Vagina (tissue), 2 donors: ENCODE measurements around the gene AP1AR. TPM values are rescaled to one million over a fixed set of nuclear protein-coding genes. Genes with fewer than 3 reads are reported as not detected.

Source experiments
- DNase-seq, 2 donors: peaks; one replicate each; pipeline ENCODE4 v3.0.0-alpha.2; 2017; ENCODE audit errors: extremely low spot score in 2 of 2
- H3K27ac ChIP-seq: fragments of 200-600 bp; sonication (generic); one replicate; pipeline ENCODE4 v1.5.1; 2019
- H3K27me3 ChIP-seq: fragments of 200-600 bp; sonication (generic); one replicate; pipeline ENCODE4 v1.5.1; 2019
- H3K36me3 ChIP-seq, 2 donors: fragments of 200-600 bp; sonication (generic); one replicate each; pipeline ENCODE4 v1.5.1; 2017 to 2019
- H3K4me1 ChIP-seq: fragments of 200-600 bp; sonication (generic); one replicate; pipeline ENCODE4 v1.5.1; 2019
- H3K4me3 ChIP-seq, 2 donors: fragments of 200-600 bp; sonication (generic); 1 replicate in 1 of 2; 2 replicates in 1 of 2; pipeline ENCODE4 v1.5.1; 2016 to 2019
- H3K9me3 ChIP-seq: fragments of 200-600 bp; sonication (generic); one replicate; pipeline ENCODE4 v1.5.1; 2019
- CTCF ChIP-seq, 3 experiments: fragments of 450-650 bp in 2 of 3; fragments of 200-600 bp in 1 of 3; sonication (generic) in 1 of 3; IDR thresholded peaks; one replicate each; pipeline ENCODE4 v1.5.1; 2017 to 2019; ENCODE audit warnings: antibody characterized with exemption in 3 of 3, mild to moderate bottlenecking in 2 of 3, moderate library complexity in 2 of 3
- POLR2A ChIP-seq, 2 donors: fragments of 450-650 bp; IDR thresholded peaks; one replicate each; pipeline ENCODE4 v1.6.1; 2017; ENCODE audit warnings: antibody characterized with exemption in 2 of 2, mild to moderate bottlenecking in 2 of 2, moderate library complexity in 2 of 2
- POLR2AphosphoS5 ChIP-seq, 2 donors: sonication (generic); formaldehyde crosslinking; IDR thresholded peaks; one replicate each; pipeline ENCODE4 v1.9.0; 2017; ENCODE audit warnings: antibody characterized with exemption in 2 of 2, mild to moderate bottlenecking in 2 of 2, low read depth in 1 of 2; ENCODE audit not compliant: insufficient read depth in 1 of 2
- intact Hi-C: fragments of 100-400 bp; cut with DNase I; formaldehyde crosslinking; loops from one replicate; pipeline ENCODE4 v1.15.1; 2023
- total RNA-seq: library from RNA; depleted of rRNA; stranded (reverse); fragments of >200 nt; gene quantifications from one replicate; pipeline ENCODE4 v1.2.3, GENCODE V29; 2016

The AP1AR gene
- total RNA-seq = 28.2 TPM

- peak within 1 kb of the TSS; percentile 93 to 98 for H3K4me3 ChIP-seq
- H3K9me3 ChIP-seq = no peaks in the 10 kb centered on the region
- no peak for TF ChIP-seq CTCF (IDR thresholded peaks at IDR 0.05)
- peak in 1 of 2 donors; percentile 92 for TF ChIP-seq POLR2AphosphoS5 (IDR thresholded peaks at IDR 0.05; ENCODE audit: insufficient read depth in 1 of 2, low read depth in 1 of 2)
- TF ChIP-seq POLR2A (IDR thresholded peaks at IDR 0.05) = peak in 1 of 2 donors; percentile 69
- peak within 1 kb of the TSS; percentile 98 for H3K27ac ChIP-seq
- peak in 1 of 2 donors; percentile 93 for DNase-seq
- H3K36me3 ChIP-seq = no peaks in the 10 kb centered on the region
- intact Hi-C loops = loop anchor here (1.0 to 10.0 kb wide), 2 partner anchors 53 to 132 kb away; partner anchors contain the start of gene TIFA
- H3K27me3 ChIP-seq = no peaks in the 10 kb centered on the region
- H3K4me1 ChIP-seq = peaks cover 24% of the 10 kb centered on the region
Measured at GRCh38 chr4:112231779-112232713, at the start of gene AP1AR. Gene AP1AR (plus strand): TSS chr4:112231787. CDS start chr4:112232092, 305 bp downstream.

GRCh38 chr4:112182604-112183003, 49.0 kb upstream of the AP1AR start:
- TF ChIP-seq POLR2AphosphoS5 (IDR thresholded peaks at IDR 0.05; ENCODE audit: insufficient read depth in 1 of 2, low read depth in 1 of 2) (no peak), POLR2A (IDR thresholded peaks at IDR 0.05) (no peak), CTCF (IDR thresholded peaks at IDR 0.05) (no peak)
- H3K27me3 ChIP-seq = no peaks in the 10 kb centered on the region
- DNase-seq = no peak
- H3K9me3 ChIP-seq = no peaks in the 10 kb centered on the region
- H3K27ac ChIP-seq = no peak overlapping the region
- no peaks in the 10 kb centered on the region for H3K4me1 ChIP-seq
- H3K4me3 ChIP-seq = no peak overlapping the region
- intact Hi-C loops = no loop called here
- no peaks in the 10 kb centered on the region for H3K36me3 ChIP-seq

- TF ChIP-seq POLR2AphosphoS5 (IDR thresholded peaks at IDR 0.05; ENCODE audit: insufficient read depth in 1 of 2, low read depth in 1 of 2) (no peak), POLR2A (IDR thresholded peaks at IDR 0.05) (no peak), CTCF (IDR thresholded peaks at IDR 0.05) (no peak)
- Histone ChIP-seq H3K27ac (no peak overlapping the region), H3K9me3 (no peaks in the 10 kb centered on the region), H3K4me3 (no peak overlapping the region), H3K36me3 (no peaks in the 10 kb centered on the region), H3K4me1 (no peaks in the 10 kb centered on the region), H3K27me3 (no peaks in the 10 kb centered on the region)
- no peak for DNase-seq
- intact Hi-C loops = no loop called here
Measured at GRCh38 chr4:112183252-112183651, 48.3 kb upstream of the AP1AR start.

- intact Hi-C loops = no loop called here
Measured at GRCh38 chr4:112184438-112184837, 47.1 kb upstream of the AP1AR start.

More at GRCh38 chr4:112184438-112184837, 47.1 kb upstream of the AP1AR start:
- no peaks in the 10 kb centered on the region for H3K36me3 ChIP-seq
- H3K27ac ChIP-seq = no peak overlapping the region
- no peaks in the 10 kb centered on the region for H3K4me1 ChIP-seq
- H3K9me3 ChIP-seq = no peaks in the 10 kb centered on the region
- DNase-seq = no peak
- no peaks in the 10 kb centered on the region for H3K27me3 ChIP-seq
- no peak for TF ChIP-seq CTCF (IDR thresholded peaks at IDR 0.05)
- no peak for TF ChIP-seq POLR2A (IDR thresholded peaks at IDR 0.05)
- no peak for TF ChIP-seq POLR2AphosphoS5 (IDR thresholded peaks at IDR 0.05; ENCODE audit: insufficient read depth in 1 of 2, low read depth in 1 of 2)
- H3K4me3 ChIP-seq = no peak overlapping the region
